ENCODE data around the gene SRPK3. TPM values are rescaled to one million over a fixed set of nuclear protein-coding genes. Genes with fewer than 3 reads are reported as not detected.

The SRPK3 gene
- total RNA-seq, 1 donor from 2014 or later, result not detected

- peaks cover 18% of the 10 kb centered on the region for H3K36me3 Mint-ChIP-seq (ENCODE audit: unreplicated experiment)
- no peak overlapping the region for H3K4me3 Mint-ChIP-seq (ENCODE audit: unreplicated experiment)
- H3K9me3 Mint-ChIP-seq (ENCODE audit: unreplicated experiment), result peaks cover 12% of the 10 kb centered on the region
- no peaks in the 10 kb centered on the region for H3K27me3 Mint-ChIP-seq (ENCODE audit: unreplicated experiment)
- TF ChIP-seq CTCF (IDR thresholded peaks at IDR 0.05), result no peak
- H3K4me1 Mint-ChIP-seq (ENCODE audit: unreplicated experiment), result peaks cover 4% of the 10 kb centered on the region
- DNase-seq (ENCODE audit: extremely low spot score, unreplicated experiment), result no peak
- no peak overlapping the region for H3K27ac Mint-ChIP-seq (ENCODE audit: unreplicated experiment)
Measured at GRCh38 chrX:153734871-153735270, 46.0 kb upstream of the SRPK3 start.

DNA sequence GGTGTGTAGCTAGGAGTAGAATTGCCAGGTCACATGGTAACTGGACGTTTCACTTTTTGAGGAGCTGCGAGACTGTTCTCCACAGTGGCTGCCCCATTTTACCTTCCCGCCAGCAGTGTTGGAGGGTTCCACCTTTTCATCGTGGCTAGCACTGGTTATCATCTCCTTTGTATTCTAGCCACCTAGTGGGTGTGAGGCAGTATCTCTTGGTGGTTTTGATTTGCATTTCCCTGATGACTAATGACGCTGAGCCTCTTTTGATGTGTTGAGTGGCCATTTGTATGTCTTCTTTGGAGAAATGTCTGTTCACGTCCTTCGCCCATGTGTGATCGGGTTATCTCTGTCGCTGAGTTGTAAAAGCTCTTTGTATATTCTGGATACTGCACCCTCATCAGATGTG, 45.6 kb upstream of the SRPK3 start:
- TF ChIP-seq CTCF (IDR thresholded peaks at IDR 0.05), result no peak
- H3K27ac Mint-ChIP-seq (ENCODE audit: unreplicated experiment), result no peak overlapping the region
- no peak for DNase-seq (ENCODE audit: extremely low spot score, unreplicated experiment)
- H3K4me1 Mint-ChIP-seq (ENCODE audit: unreplicated experiment), result peaks cover 4% of the 10 kb centered on the region
- peaks cover 12% of the 10 kb centered on the region for H3K9me3 Mint-ChIP-seq (ENCODE audit: unreplicated experiment)
- H3K36me3 Mint-ChIP-seq (ENCODE audit: unreplicated experiment), result peaks cover 18% of the 10 kb centered on the region
- H3K4me3 Mint-ChIP-seq (ENCODE audit: unreplicated experiment), result no peak overlapping the region
- no peaks in the 10 kb centered on the region for H3K27me3 Mint-ChIP-seq (ENCODE audit: unreplicated experiment)

GRCh38 chrX:153736071-153736820, 44.6 kb upstream of the SRPK3 start:
- peaks cover 2% of the 10 kb centered on the region for H3K4me1 Mint-ChIP-seq (ENCODE audit: unreplicated experiment)
- TF ChIP-seq CTCF (IDR thresholded peaks at IDR 0.05), result no peak
- DNase-seq (ENCODE audit: extremely low spot score, unreplicated experiment), result no peak
- no peak overlapping the region for H3K4me3 Mint-ChIP-seq (ENCODE audit: unreplicated experiment)
- no peak overlapping the region for H3K27ac Mint-ChIP-seq (ENCODE audit: unreplicated experiment)
- H3K9me3 Mint-ChIP-seq (ENCODE audit: unreplicated experiment), result peaks cover 11% of the 10 kb centered on the region
- no peaks in the 10 kb centered on the region for H3K27me3 Mint-ChIP-seq (ENCODE audit: unreplicated experiment)
- H3K36me3 Mint-ChIP-seq (ENCODE audit: unreplicated experiment), result peaks cover 18% of the 10 kb centered on the region

GRCh38 chrX:153736871-153737441, 43.9 kb upstream of the SRPK3 start:
- TF ChIP-seq CTCF (IDR thresholded peaks at IDR 0.05), result no peak
- no peaks in the 10 kb centered on the region for H3K27me3 Mint-ChIP-seq (ENCODE audit: unreplicated experiment)
- peaks cover 11% of the 10 kb centered on the region for H3K36me3 Mint-ChIP-seq (ENCODE audit: unreplicated experiment)
- peaks cover 2% of the 10 kb centered on the region for H3K4me1 Mint-ChIP-seq (ENCODE audit: unreplicated experiment)
- no peak overlapping the region for H3K4me3 Mint-ChIP-seq (ENCODE audit: unreplicated experiment)
- DNase-seq (ENCODE audit: extremely low spot score, unreplicated experiment), result no peak
- peaks cover 4% of the 10 kb centered on the region for H3K9me3 Mint-ChIP-seq (ENCODE audit: unreplicated experiment)
- H3K27ac Mint-ChIP-seq (ENCODE audit: unreplicated experiment), result no peak overlapping the region

- peaks cover 3% of the 10 kb centered on the region for H3K9me3 Mint-ChIP-seq (ENCODE audit: unreplicated experiment)
- no peak overlapping the region for H3K4me3 Mint-ChIP-seq (ENCODE audit: unreplicated experiment)
- no peak for TF ChIP-seq CTCF (IDR thresholded peaks at IDR 0.05)
- no peak overlapping the region for H3K27ac Mint-ChIP-seq (ENCODE audit: unreplicated experiment)
- peaks cover 2% of the 10 kb centered on the region for H3K4me1 Mint-ChIP-seq (ENCODE audit: unreplicated experiment)
- peaks cover 8% of the 10 kb centered on the region for H3K36me3 Mint-ChIP-seq (ENCODE audit: unreplicated experiment)
- no peak for DNase-seq (ENCODE audit: extremely low spot score, unreplicated experiment)
- no peaks in the 10 kb centered on the region for H3K27me3 Mint-ChIP-seq (ENCODE audit: unreplicated experiment)
Measured at GRCh38 chrX:153738056-153738605, 42.7 kb upstream of the SRPK3 start.

All from osteocyte (in vitro differentiated cells).